HepG2 (cell line): ENCODE results near the gene ARMC2. TPM values are rescaled to one million over a fixed set of nuclear protein-coding genes. Genes with fewer than 3 reads are reported as not detected.

Source experiments
- ATAC-seq: fragments of 200-7000 bp; cut with Tn5 transposase; 3 replicates; pipeline ENCODE4 v1.9.1; 2020; ENCODE audit warnings: mild to moderate bottlenecking, moderate library complexity
- BruUV-seq: library from RNA; stranded (reverse); fragments of 400-500 nt; replicated peaks from 2 replicates; lab custom pipeline; 2021; lab: Mats Ljungman, UMichigan
- CTCF ChIA-PET: fragments of 300-600 bp; formaldehyde crosslinking; extraction: SDS; loops from one replicate; lab custom pipeline; 2021; ENCODE audit warnings: low total read pairs, inconsistent platforms, low intra/inter-chr PET ratio; lab: Yijun Ruan, JAX
- POLR2A ChIA-PET: fragments of 350-600 bp; sonication (Branson Sonifier 250); formaldehyde crosslinking; loops from one replicate; lab custom pipeline; 2020; ENCODE audit warnings: antibody characterized with exemption, inconsistent platforms; lab: Yijun Ruan, JAX
- DNase-seq: peaks from one replicate; pipeline ENCODE4 v3.0.0-alpha.2; 2015; ENCODE audit warnings: low spot score
- FAIRE-seq: peaks from 3 replicates; lab custom pipeline; 2011; peaks lifted over from hg19 to GRCh38; lab: Jason Lieb, UNC
- H2AFZ ChIP-seq: one replicate; pipeline ENCODE4 v1.6.1; 2011; ENCODE audit warnings: low read length, inconsistent platforms
- H3K27ac ChIP-seq: fragments of 300-600 bp; 3 replicates; pipeline ENCODE4 v1.8.0; 2011; ENCODE audit warnings: mixed run types, mild to moderate bottlenecking, mixed read lengths, low read length, inconsistent platforms; ENCODE audit not compliant: insufficient read depth; ENCODE audit errors: extremely low read length
- H3K27me3 ChIP-seq, 2 experiments: fragments of 200-600 bp in 1 of 2; 2 replicates in 1 of 2; 3 replicates in 1 of 2; pipeline versions ENCODE4 v1.6.0 to v1.8.0; 2011; ENCODE audit warnings: low read length in 2 of 2, mild to moderate bottlenecking in 2 of 2, moderate library complexity in 2 of 2, inconsistent platforms in 1 of 2; ENCODE audit not compliant: insufficient read depth in 2 of 2, control insufficient read depth in 1 of 2
- H3K36me3 ChIP-seq, 2 experiments: fragments of 200-600 bp in 1 of 2; replicated peaks in 1 of 2; 2 replicates in 1 of 2; 3 replicates in 1 of 2; pipeline versions ENCODE4 v1.5.1 to v1.8.0; 2011; ENCODE audit warnings: low read length in 2 of 2, inconsistent platforms in 1 of 2; ENCODE audit not compliant: insufficient read depth in 2 of 2, control insufficient read depth in 1 of 2
- H3K4me1 ChIP-seq: 2 replicates; pipeline ENCODE4 v1.5.1; 2012; ENCODE audit warnings: low read length, inconsistent platforms; ENCODE audit not compliant: insufficient read depth
- H3K4me2 ChIP-seq: 2 replicates; pipeline ENCODE4 v1.6.0; 2011; ENCODE audit warnings: low read depth, low read length, inconsistent platforms
- H3K4me3 ChIP-seq, 3 experiments: fragments of 200-600 bp in 1 of 3; sonication (generic), shearing (Covaris generic) in 1 of 3; replicated peaks in 1 of 3; 2 replicates each; pipeline ENCODE4 v1.5.1; 2011 to 2016; ENCODE audit warnings: low read length in 3 of 3, inconsistent platforms in 2 of 3, low read depth in 2 of 3, mild to moderate bottlenecking in 2 of 3, control low read depth in 1 of 3, mixed read lengths in 1 of 3; ENCODE audit not compliant: insufficient read depth in 1 of 3
- H3K79me2 ChIP-seq: one replicate; pipeline ENCODE4 v1.6.1; 2011; ENCODE audit warnings: low read length, inconsistent platforms; ENCODE audit not compliant: insufficient read depth
- H3K9ac ChIP-seq: 2 replicates; pipeline ENCODE4 v1.6.0; 2011; ENCODE audit warnings: mild to moderate bottlenecking, low read depth, low read length, inconsistent platforms; ENCODE audit not compliant: insufficient read depth
- H3K9me3 ChIP-seq: 2 replicates; pipeline ENCODE4 v1.5.1; 2012; ENCODE audit warnings: mild to moderate bottlenecking, low read length
- H4K20me1 ChIP-seq: 2 replicates; pipeline ENCODE4 v1.6.0; 2011; ENCODE audit warnings: inconsistent platforms, mild to moderate bottlenecking, low read length, moderate library complexity; ENCODE audit not compliant: insufficient read depth
- RXRB ChIP-seq: IDR thresholded peaks from 2 replicates; pipeline ENCODE4 v1.6.1; 2016; ENCODE audit warnings: borderline replicate concordance, missing genetic modification reagents, missing compliant biosample characterization
- SKIL ChIP-seq: sonication (generic); formaldehyde crosslinking; IDR thresholded peaks from 2 replicates; pipeline ENCODE4 v1.8.0; 2022; ENCODE audit warnings: missing genetic modification reagents, mild to moderate bottlenecking, moderate library complexity, borderline replicate concordance
- TCF12 ChIP-seq, 2 experiments: fragments of 450-650 bp in 1 of 2; sonication (generic) in 1 of 2; formaldehyde crosslinking in 1 of 2; IDR thresholded peaks; 2 replicates each; pipeline versions ENCODE4 v1.6.1 to v1.8.0; 2017 to 2022; ENCODE audit warnings: antibody characterized with exemption in 1 of 2, mild to moderate bottlenecking in 1 of 2, missing genetic modification reagents in 1 of 2, moderate library complexity in 1 of 2
- THAP9 ChIP-seq: sonication (generic); formaldehyde crosslinking; IDR thresholded peaks from 2 replicates; pipeline ENCODE4; 2020; ENCODE audit warnings: missing genetic modification reagents, mild to moderate bottlenecking, borderline replicate concordance
- ZBTB33 ChIP-seq: sonication (generic); formaldehyde crosslinking; IDR thresholded peaks from 2 replicates; pipeline ENCODE4 v1.4.0; 2020; ENCODE audit warnings: missing genetic modification reagents
- ZNF768 ChIP-seq: sonication (generic); formaldehyde crosslinking; IDR thresholded peaks from 2 replicates; pipeline ENCODE4 v1.4.0; 2020; ENCODE audit warnings: missing genetic modification reagents
- WGBS: methylation state at CpG from one replicate; pipeline ENCODE4 v1.1.6; 2017; ENCODE audit warnings: low lambda C conversion rate; 5-methylcytosine and 5-hydroxymethylcytosine counted together
- in situ Hi-C: cut with HindIII; loops from 2 replicates; pipeline ENCODE4 v1.10.0; 2017; ENCODE audit warnings: low pct_unique_long_range_greater_than_20kb; ENCODE audit not compliant: extremely low pct_ligation_motif_present
- intact Hi-C: fragments of 100-400 bp; cut with micrococcal nuclease; formaldehyde crosslinking; loops from one replicate; pipeline ENCODE4 v1.10.0; 2022; ENCODE audit not compliant: unreplicated experiment
- polyA plus RNA-seq, 8 experiments: library from polyadenylated mRNA; depleted of rRNA in 3 of 8; stranded (reverse) in 7 of 8; unstranded in 1 of 8; fragments of >200 nt; fragmentation: Illumina TruSeq in 4 of 8; extraction: Trizol in 4 of 8; gene quantifications; 2 replicates each; pipeline versions ENCODE4 v1.2.1 to v1.2.3, GENCODE V29; 2011 to 2016; ENCODE audit warnings: low read depth in 4 of 8, missing spikeins in 1 of 8, mixed read lengths in 1 of 8; ENCODE audit not compliant: insufficient read depth in 1 of 8
- total RNA-seq, 5 experiments: library from RNA; depleted of rRNA; stranded (reverse); fragments of >200 nt; fragmentation: Illumina TruSeq; extraction: Trizol; gene quantifications; 2 replicates each; pipeline ENCODE4 v1.2.3, GENCODE V29; 2016; ENCODE audit warnings: low read depth in 1 of 5
- TF ChIP-seq, protein P1 (sequence below): sonication (generic); formaldehyde crosslinking; IDR thresholded peaks from 2 replicates; pipeline ENCODE4 v1.8.1; 2023; ENCODE audit warnings: mild to moderate bottlenecking, missing genetic modification reagents, borderline replicate concordance

Gene ARMC2
- total and polyA plus RNA-seq, 2 of the 13 experiments (the other 11 are each of a cell fraction or from before 2014, with no cell fraction given) = 1.4 to 3.2 TPM

- 52% methylated on average over 5 of the region's 5 CpGs for WGBS
These were observed 67.0 kb downstream of the ARMC2 start for GRCh38 chr6:108915258-108915657.

More at GRCh38 chr6:108915258-108915657, 67.0 kb downstream of the ARMC2 start:
- POLR2A ChIA-PET = no interaction called here
- no peak for ATAC-seq
- in situ Hi-C loops = loop anchor here (10.0 kb wide), 1 partner anchor 160 kb away; no protein-coding TSS in a partner anchor
- Histone ChIP-seq H4K20me1 (no peaks in the 10 kb centered on the region), H3K4me1 (no peaks in the 10 kb centered on the region)
- TF ChIP-seq ZNF768 (CRISPR knock-in tag) (no peak), SKIL (CRISPR knock-in tag) (no peak), RXRB (CRISPR knock-in tag) (no peak), THAP9 (CRISPR knock-in tag) (no peak), ZBTB33 (CRISPR knock-in tag) (no peak), TCF12 (IDR thresholded peaks at IDR 0.05) (no peak), TCF12 (CRISPR knock-in tag; IDR thresholded peaks at IDR 0.05) (no peak)
- TF ChIP-seq, protein P1, sequence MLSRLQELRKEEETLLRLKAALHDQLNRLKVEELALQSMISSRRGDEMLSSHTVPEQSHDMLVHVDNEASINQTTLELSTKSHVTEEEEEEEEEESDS (CRISPR knock-in tag) = no peak
- TF ChIP-seq, all 625 proteins: peak for 0
- Histone ChIP-seq H2AFZ (no peak overlapping the region), H3K4me3 (no peak overlapping the region), H3K27me3 (peaks cover 0 to 10% of the 10 kb centered on the region in 2 experiments; a peak in 3 of 5 replicates), H3K9me3 (no peaks in the 10 kb centered on the region), H3K79me2 (no peaks in the 10 kb centered on the region), H3K9ac (no peak overlapping the region), H3K27ac (no peak overlapping the region), H3K36me3 (no peaks in the 10 kb centered on the region), H3K4me2 (no peak overlapping the region)
- intact Hi-C loops = no loop called here
- no TSS peak for BruUV-seq
- no peak for FAIRE-seq
- no peak for DNase-seq
- CTCF ChIA-PET = interaction anchor here (2.3 kb wide), 1 partner anchor 158 kb away, joined by 18 read pairs; no protein-coding TSS in a partner anchor
